ENCODE measurements around the gene KIF21A. TPM values are rescaled to one million over a fixed set of nuclear protein-coding genes. Genes with fewer than 3 reads are reported as not detected.

Gene KIF21A
- 53.6 and 54.8 TPM in 2 replicates for total RNA-seq
- long read RNA-seq, partial matches to known transcripts = 47 of 56 reads
- long read RNA-seq, other reads (novel, unspliced or antisense) = 9 of 56 reads

GRCh38 chr12:39443081-39443928, at the start of gene KIF21A:
Gene KIF21A, minus strand, starts transcription at chr12:39443120. Its CDS starts 150 bp downstream, at chr12:39442970.
- DNase-seq (ENCODE audit: low read depth, low spot score) = peak; percentile 75
- Mint-ChIP-seq H3K27ac (ENCODE audit: unreplicated experiment) (peak within 1 kb of the TSS; percentile 98), H3K4me1 (peaks cover 38% of the 10 kb centered on the region), H3K9me3 (no peaks in the 10 kb centered on the region), H3K4me3 (peak within 1 kb of the TSS; percentile 95), H3K36me3 (ENCODE audit: low read depth) (no peaks in the 10 kb centered on the region), H3K27me3 (ENCODE audit: low read depth) (no peaks in the 10 kb centered on the region)
- peak; percentile 75 for TF ChIP-seq CTCF (conservative IDR thresholded peaks at IDR 0.05)

GRCh38 chr12:39490500-39491282, 47.8 kb upstream of the KIF21A start:
- peaks cover 3% of the 10 kb centered on the region for H3K36me3 Mint-ChIP-seq (ENCODE audit: low read depth)
- peaks cover 4% of the 10 kb centered on the region for H3K9me3 Mint-ChIP-seq
- H3K27ac Mint-ChIP-seq (ENCODE audit: unreplicated experiment) = no peak overlapping the region
- no peaks in the 10 kb centered on the region for H3K4me1 Mint-ChIP-seq
- no peak overlapping the region for H3K4me3 Mint-ChIP-seq
- no peaks in the 10 kb centered on the region for H3K27me3 Mint-ChIP-seq (ENCODE audit: low read depth)
- TF ChIP-seq CTCF (conservative IDR thresholded peaks at IDR 0.05) = no peak
- no peak for DNase-seq (ENCODE audit: low read depth, low spot score)

DNA sequence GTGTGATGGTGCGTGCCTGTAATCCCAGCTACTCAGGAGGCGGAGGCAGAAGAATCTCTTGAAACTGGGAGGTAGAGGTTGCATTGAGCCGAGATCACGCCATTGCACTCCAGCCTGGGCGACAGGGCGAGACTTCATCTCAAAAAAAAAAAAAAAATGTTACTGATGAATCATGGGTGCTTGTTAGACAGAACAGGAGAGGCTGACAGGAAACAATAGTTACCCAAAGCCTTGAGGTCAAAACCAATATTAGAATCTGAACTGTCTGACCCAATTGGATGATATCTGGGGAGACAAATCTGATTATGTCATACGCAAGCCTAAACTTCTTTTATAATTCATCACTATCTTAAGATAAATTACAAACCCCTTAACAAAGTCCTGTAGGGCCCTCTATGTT, 40.7 kb upstream of the KIF21A start:
- Mint-ChIP-seq H3K27me3 (ENCODE audit: low read depth) (no peaks in the 10 kb centered on the region), H3K4me3 (no peak overlapping the region), H3K4me1 (peaks cover 7% of the 10 kb centered on the region), H3K9me3 (peaks cover 3% of the 10 kb centered on the region), H3K36me3 (ENCODE audit: low read depth) (no peaks in the 10 kb centered on the region), H3K27ac (ENCODE audit: unreplicated experiment) (peak overlapping the region; percentile 46)
- no peak for DNase-seq (ENCODE audit: low read depth, low spot score)
- no peak for TF ChIP-seq CTCF (conservative IDR thresholded peaks at IDR 0.05)

GRCh38 chr12:39483042-39483441, 40.1 kb upstream of the KIF21A start:
- no peak for DNase-seq (ENCODE audit: low read depth, low spot score)
- no peaks in the 10 kb centered on the region for H3K36me3 Mint-ChIP-seq (ENCODE audit: low read depth)
- peaks cover 7% of the 10 kb centered on the region for H3K4me1 Mint-ChIP-seq
- H3K9me3 Mint-ChIP-seq = peaks cover 3% of the 10 kb centered on the region
- TF ChIP-seq CTCF (conservative IDR thresholded peaks at IDR 0.05) = no peak
- peak overlapping the region; percentile 46 for H3K27ac Mint-ChIP-seq (ENCODE audit: unreplicated experiment)
- no peaks in the 10 kb centered on the region for H3K27me3 Mint-ChIP-seq (ENCODE audit: low read depth)
- no peak overlapping the region for H3K4me3 Mint-ChIP-seq

GRCh38 chr12:39476894-39477293, 34.0 kb upstream of the KIF21A start:
- H3K36me3 Mint-ChIP-seq (ENCODE audit: low read depth) = peaks cover 5% of the 10 kb centered on the region
- no peak for DNase-seq (ENCODE audit: low read depth, low spot score)
- peaks cover 15% of the 10 kb centered on the region for H3K9me3 Mint-ChIP-seq
- TF ChIP-seq CTCF (conservative IDR thresholded peaks at IDR 0.05) = no peak
- no peaks in the 10 kb centered on the region for H3K27me3 Mint-ChIP-seq (ENCODE audit: low read depth)
- no peaks in the 10 kb centered on the region for H3K4me1 Mint-ChIP-seq
- no peak overlapping the region for H3K4me3 Mint-ChIP-seq
- H3K27ac Mint-ChIP-seq (ENCODE audit: unreplicated experiment) = no peak overlapping the region
